Gastroesophageal sphincter (tissue), 4 donors: ENCODE results near the gene SORCS1. TPM values are rescaled to one million over a fixed set of nuclear protein-coding genes. Genes with fewer than 3 reads are reported as not detected.

Experiments used
- ATAC-seq: fragments of 150-250 bp; one replicate; pipeline ENCODE4 v1.9.1; 2016; ENCODE audit warnings: mild to moderate bottlenecking, moderate library complexity
- H3K27ac ChIP-seq, 4 donors: fragments of 200-600 bp; sonication (generic) in 3 of 4; 1 replicate in 3 of 4; 2 replicates in 1 of 4; pipeline ENCODE4 v1.5.1; 2016 to 2019
- H3K27me3 ChIP-seq: fragments of 200-600 bp; sonication (generic); one replicate; pipeline ENCODE4 v1.5.1; 2019
- H3K36me3 ChIP-seq, 2 donors: fragments of 200-600 bp; sonication (generic); one replicate each; pipeline ENCODE4 v1.5.1; 2019; ENCODE audit warnings: control low read depth in 1 of 2
- H3K4me1 ChIP-seq, 3 donors: fragments of 200-600 bp; sonication (generic); 1 replicate in 2 of 3; 2 replicates in 1 of 3; pipeline ENCODE4 v1.5.1; 2016 to 2019; ENCODE audit warnings: control low read depth in 2 of 3
- H3K4me3 ChIP-seq, 2 donors: fragments of 200-600 bp; sonication (generic); one replicate each; pipeline ENCODE4 v1.5.1; 2019; ENCODE audit warnings: mild to moderate bottlenecking in 1 of 2, moderate library complexity in 1 of 2
- H3K9me3 ChIP-seq, 3 donors: fragments of 200-600 bp; sonication (generic); one replicate each; pipeline ENCODE4 v1.5.1; 2017 to 2019; ENCODE audit warnings: control low read depth in 2 of 3
- CTCF ChIP-seq, 4 experiments: fragments of 200-600 bp in 2 of 4; fragments of 450-650 bp in 2 of 4; sonication (generic) in 1 of 4; IDR thresholded peaks; one replicate each; pipeline ENCODE4 v1.5.1; 2017 to 2019; ENCODE audit warnings: antibody characterized with exemption in 4 of 4, mild to moderate bottlenecking in 2 of 4, moderate library complexity in 2 of 4
- EP300 ChIP-seq: sonication (generic); formaldehyde crosslinking; IDR thresholded peaks from one replicate; pipeline ENCODE4 v1.6.1; 2017; ENCODE audit warnings: antibody characterized with exemption, mild to moderate bottlenecking
- POLR2A ChIP-seq, 2 donors: fragments of 450-650 bp; IDR thresholded peaks; one replicate each; pipeline ENCODE4 v1.6.1; 2017; ENCODE audit warnings: antibody characterized with exemption in 2 of 2, mild to moderate bottlenecking in 2 of 2, moderate library complexity in 1 of 2
- POLR2AphosphoS5 ChIP-seq: sonication (generic); formaldehyde crosslinking; IDR thresholded peaks from one replicate; pipeline ENCODE4 v1.6.1; 2017; ENCODE audit warnings: antibody characterized with exemption
- WGBS, 2 donors: methylation state at CpG; one replicate each; pipeline ENCODE4 v1.1.5; 2018; ENCODE audit warnings: low coverage in 1 of 2; 5-methylcytosine and 5-hydroxymethylcytosine counted together
- total RNA-seq, 4 donors: library from RNA; depleted of rRNA; stranded (reverse); fragments of >200 nt; gene quantifications; one replicate each; pipeline ENCODE4 v1.1.0, GENCODE V29; 2016

Gene SORCS1
- total RNA-seq, 4 donors from 2014 or later = 8.5 to 18.6 (median 10.0) TPM

GRCh38 chr10:106913348-106913747 is 251.2 kb downstream of the SORCS1 start:
- no peak for ATAC-seq
- WGBS, 2 donors = 84 to 91% methylated on average over 4 of the region's 4 CpGs
- Histone ChIP-seq H3K36me3 (no peaks in the 10 kb centered on the region), H3K27me3 (no peaks in the 10 kb centered on the region), H3K4me3 (no peak overlapping the region), H3K9me3 (no peaks in the 10 kb centered on the region), H3K4me1 (peaks cover 0 to 14% (median 3%) of the 10 kb centered on the region in 3 donors), H3K27ac (no peak overlapping the region)
- TF ChIP-seq CTCF (IDR thresholded peaks at IDR 0.05) (no peak), POLR2A (IDR thresholded peaks at IDR 0.05) (no peak), POLR2AphosphoS5 (no peak), EP300 (no peak)

- TF ChIP-seq POLR2A (IDR thresholded peaks at IDR 0.05) = no peak
- no peak for TF ChIP-seq EP300
- TF ChIP-seq POLR2AphosphoS5 = no peak
- TF ChIP-seq CTCF (IDR thresholded peaks at IDR 0.05) = no peak
- Histone ChIP-seq H3K36me3 (no peaks in the 10 kb centered on the region), H3K9me3 (no peaks in the 10 kb centered on the region), H3K27me3 (no peaks in the 10 kb centered on the region), H3K4me3 (no peak overlapping the region), H3K4me1 (no peaks in the 10 kb centered on the region), H3K27ac (no peak overlapping the region)
- 81 to 88% methylated on average over 3 of the region's 3 CpGs for WGBS, 2 donors
- no peak for ATAC-seq
Measured at GRCh38 chr10:106911096-106911495, 253.4 kb downstream of the SORCS1 start.

- TF ChIP-seq CTCF (IDR thresholded peaks at IDR 0.05) (no peak), EP300 (no peak), POLR2A (IDR thresholded peaks at IDR 0.05) (no peak), POLR2AphosphoS5 (no peak)
- no peak overlapping the region for H3K4me3 ChIP-seq
- H3K9me3 ChIP-seq = no peaks in the 10 kb centered on the region
- H3K36me3 ChIP-seq = no peaks in the 10 kb centered on the region
- WGBS, 2 donors = 77 to 86% methylated on average over 4 of the region's 4 CpGs
- no peaks in the 10 kb centered on the region for H3K4me1 ChIP-seq
- H3K27me3 ChIP-seq = no peaks in the 10 kb centered on the region
- ATAC-seq = no peak
- no peak overlapping the region for H3K27ac ChIP-seq
Measured at GRCh38 chr10:106910666-106911065, 253.8 kb downstream of the SORCS1 start.

GRCh38 chr10:106908225-106908624 is 256.3 kb downstream of the SORCS1 start:
- no peak for ATAC-seq
- no peaks in the 10 kb centered on the region for H3K9me3 ChIP-seq
- no peak for TF ChIP-seq POLR2AphosphoS5
- TF ChIP-seq EP300 = no peak
- TF ChIP-seq CTCF (IDR thresholded peaks at IDR 0.05) = no peak
- no peak for TF ChIP-seq POLR2A (IDR thresholded peaks at IDR 0.05)
- H3K4me3 ChIP-seq = no peak overlapping the region
- no peak overlapping the region for H3K27ac ChIP-seq
- no peaks in the 10 kb centered on the region for H3K27me3 ChIP-seq
- no peaks in the 10 kb centered on the region for H3K4me1 ChIP-seq
- no peaks in the 10 kb centered on the region for H3K36me3 ChIP-seq
- WGBS, 2 donors = 86 to 97% methylated on average over 5 to 6 of the region's 6 CpGs

GRCh38 chr10:106904209-106904608 is 260.3 kb downstream of the SORCS1 start:
- no peak for ATAC-seq
- Histone ChIP-seq H3K9me3 (no peaks in the 10 kb centered on the region), H3K36me3 (no peaks in the 10 kb centered on the region), H3K4me3 (no peak overlapping the region), H3K27me3 (no peaks in the 10 kb centered on the region), H3K4me1 (peaks cover 0 to 2% (median 0%) of the 10 kb centered on the region in 3 donors), H3K27ac (no peak overlapping the region)
- TF ChIP-seq POLR2A (IDR thresholded peaks at IDR 0.05) (no peak), POLR2AphosphoS5 (no peak), CTCF (IDR thresholded peaks at IDR 0.05) (no peak), EP300 (no peak)
- WGBS, 2 donors = 41 to 50% methylated on average over 1 of the region's 1 CpG
